ENCODE data around the gene MMP14. TPM values are rescaled to one million over a fixed set of nuclear protein-coding genes. Genes with fewer than 3 reads are reported as not detected.

The MMP14 gene
- total and polyA plus RNA-seq, 9 of the 15 experiments (the other 6 are each of a cell fraction or from before 2014, with no cell fraction given): 0.36 to 5.8 (median 1.3) TPM; not detected in 2

DNA sequence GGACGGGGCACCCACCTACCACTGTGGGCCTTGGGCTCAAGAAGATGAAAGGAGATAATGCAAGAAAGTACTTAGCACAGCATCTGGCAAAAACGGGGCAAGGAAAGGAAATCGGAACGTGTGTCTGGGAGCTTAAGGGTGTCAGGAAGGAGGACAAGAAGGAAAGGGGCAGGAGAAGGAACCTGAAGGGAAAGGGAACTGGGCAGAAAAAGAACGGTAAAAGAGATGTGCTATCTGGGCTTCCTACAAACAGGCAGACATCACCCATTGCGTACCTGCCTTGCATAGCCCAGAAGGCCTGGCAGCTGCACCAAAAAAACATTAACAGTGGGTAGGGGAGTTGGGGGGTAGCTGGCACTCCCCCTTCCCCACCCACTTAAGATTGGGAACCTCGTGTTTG lies 45.7 kb downstream of the MMP14 start:
- in situ Hi-C loops (cut with MboI) (no loop called here), intact Hi-C loops (cut with micrococcal nuclease) (no loop called here)
- Histone ChIP-seq H3K9me1 (ENCODE audit: control insufficient read depth, insufficient read depth, low read length) (no peaks in the 10 kb centered on the region), H3K4me1 (replicated peaks in 1 of 2; ENCODE audit: control insufficient read depth in 2 of 2, insufficient read depth in 2 of 2, low read length in 2 of 2) (peaks cover 20 to 33% of the 10 kb centered on the region in 2 experiments), H3K27me3 (ENCODE audit: control insufficient read depth in 2 of 2, insufficient read depth in 2 of 2, low read length in 2 of 2) (no peaks in the 10 kb centered on the region), H3K9ac (ENCODE audit: insufficient read depth in 1 of 2, low read depth in 2 of 2, low read length in 2 of 2) (peak overlapping the region in 1 of 2 experiments; percentile 76; a peak in 1 of 4 replicates), H2AFZ (ENCODE audit: low read depth, low read length) (no peak overlapping the region), H3K36me3 (ENCODE audit: control insufficient read depth, insufficient read depth, low read length) (peaks cover 14% of the 10 kb centered on the region; the same call in 2 of the 3 replicates), H3K27ac (ENCODE audit: extremely low read depth, low read depth, low read length) (no peak overlapping the region), H3K79me2 (ENCODE audit: control insufficient read depth, insufficient read depth, low read length) (peaks cover under 1% of the 10 kb centered on the region; the same call in 1 of the 3 replicates), H4K20me1 (replicated peaks; ENCODE audit: control insufficient read depth, insufficient read depth, low read length) (peaks cover 5% of the 10 kb centered on the region; the same call in 1 of the 2 replicates), H3K4me3 (no peak overlapping the region), H3K4me2 (ENCODE audit: insufficient read depth, low read length) (no peak overlapping the region), H3K9me3 (replicated peaks; ENCODE audit: control insufficient read depth, insufficient read depth, low read depth, low read length) (no peaks in the 10 kb centered on the region)
- DNase-seq (ENCODE audit: extremely low read depth in 1 of 4, low spot score in 3 of 4) (no peak), ATAC-seq (no peak), FAIRE-seq (no peak)
- no TSS peak for BruUV-seq (replicated peaks)
- POLR2A ChIA-PET: interaction anchor here (0.5 to 3.8 kb wide), 9 partner anchors 10 to 1610 kb away, joined by 3 to 60 read pairs (median 3); partner anchors contain the start of gene LRP10
- CTCF ChIA-PET (ENCODE audit: low intra/inter-chr PET ratio): interaction anchor here (1.0 kb wide), 1 partner anchor 9 kb away, joined by 3 read pairs; no protein-coding TSS in a partner anchor
- TF ChIP-seq, protein P1, sequence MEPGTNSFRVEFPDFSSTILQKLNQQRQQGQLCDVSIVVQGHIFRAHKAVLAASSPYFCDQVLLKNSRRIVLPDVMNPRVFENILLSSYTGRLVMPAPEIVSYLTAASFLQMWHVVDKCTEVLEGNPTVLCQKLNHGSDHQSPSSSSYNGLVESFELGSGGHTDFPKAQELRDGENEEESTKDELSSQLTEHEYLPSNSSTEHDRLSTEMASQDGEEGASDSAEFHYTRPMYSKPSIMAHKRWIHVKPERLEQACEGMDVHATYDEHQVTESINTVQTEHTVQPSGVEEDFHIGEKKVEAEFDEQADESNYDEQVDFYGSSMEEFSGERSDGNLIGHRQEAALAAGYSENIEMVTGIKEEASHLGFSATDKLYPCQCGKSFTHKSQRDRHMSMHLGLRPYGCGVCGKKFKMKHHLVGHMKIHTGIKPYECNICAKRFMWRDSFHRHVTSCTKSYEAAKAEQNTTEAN (CRISPR knock-in tag; IDR thresholded peaks at IDR 0.05): no peak
- TF ChIP-seq CCNT2 (IDR thresholded peaks at IDR 0.05; ENCODE audit: borderline replicate concordance, extremely low read depth, insufficient read length, low read depth, low read length) (no peak), CC2D1A (IDR thresholded peaks at IDR 0.05) (no peak), POLR2B (IDR thresholded peaks at IDR 0.05; ENCODE audit: low read depth, partially characterized antibody) (peak; percentile 29), KDM1A (IDR thresholded peaks at IDR 0.05) (no peak), ZFP30 (CRISPR knock-in tag; IDR thresholded peaks at IDR 0.05; ENCODE audit: borderline replicate concordance) (no peak), PHTF2 (CRISPR knock-in tag; IDR thresholded peaks at IDR 0.05) (no peak), KDM5B (IDR thresholded peaks at IDR 0.05; ENCODE audit: insufficient replicate concordance, low read depth, low read length) (peak; percentile 34), ZNF347 (CRISPR knock-in tag; IDR thresholded peaks at IDR 0.05; ENCODE audit: low read depth) (no peak), RNF2 (IDR thresholded peaks at IDR 0.05) (no peak), MBD2 (IDR thresholded peaks at IDR 0.05; ENCODE audit: borderline replicate concordance, low read depth) (no peak), ZC3H4 (CRISPR knock-in tag; IDR thresholded peaks at IDR 0.05; ENCODE audit: borderline replicate concordance) (no peak), CREB1 (IDR thresholded peaks at IDR 0.05) (no peak), CREB1 (CRISPR knock-in tag; IDR thresholded peaks at IDR 0.05) (no peak), DIDO1 (tag; IDR thresholded peaks at IDR 0.05; ENCODE audit: low read depth) (no peak)
- TF ChIP-seq, protein P2, sequence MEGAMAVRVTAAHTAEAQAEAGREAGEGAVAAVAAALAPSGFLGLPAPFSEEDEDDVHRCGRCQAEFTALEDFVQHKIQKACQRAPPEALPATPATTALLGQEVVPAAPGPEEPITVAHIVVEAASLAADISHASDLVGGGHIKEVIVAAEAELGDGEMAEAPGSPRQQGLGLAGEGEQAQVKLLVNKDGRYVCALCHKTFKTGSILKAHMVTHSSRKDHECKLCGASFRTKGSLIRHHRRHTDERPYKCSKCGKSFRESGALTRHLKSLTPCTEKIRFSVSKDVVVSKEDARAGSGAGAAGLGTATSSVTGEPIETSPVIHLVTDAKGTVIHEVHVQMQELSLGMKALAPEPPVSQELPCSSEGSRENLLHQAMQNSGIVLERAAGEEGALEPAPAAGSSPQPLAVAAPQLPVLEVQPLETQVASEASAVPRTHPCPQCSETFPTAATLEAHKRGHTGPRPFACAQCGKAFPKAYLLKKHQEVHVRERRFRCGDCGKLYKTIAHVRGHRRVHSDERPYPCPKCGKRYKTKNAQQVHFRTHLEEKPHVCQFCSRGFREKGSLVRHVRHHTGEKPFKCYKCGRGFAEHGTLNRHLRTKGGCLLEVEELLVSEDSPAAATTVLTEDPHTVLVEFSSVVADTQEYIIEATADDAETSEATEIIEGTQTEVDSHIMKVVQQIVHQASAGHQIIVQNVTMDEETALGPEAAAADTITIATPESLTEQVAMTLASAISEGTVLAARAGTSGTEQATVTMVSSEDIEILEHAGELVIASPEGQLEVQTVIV (CRISPR knock-in tag; IDR thresholded peaks at IDR 0.05; ENCODE audit: borderline replicate concordance): no peak
- 37% methylated on average over 7 of the region's 7 CpGs for WGBS (ENCODE audit: insufficient coverage, low coverage, missing lambda C conversion rate)

All from K562 (cell line).